Tibial nerve (tissue), 4 donors: ENCODE results near the gene ARHGAP6.

Experiments
- EP300 ChIP-seq, 2 donors: sonication (generic); formaldehyde crosslinking; IDR thresholded peaks; one replicate each; pipeline ENCODE4 v1.6.1; 2017; ENCODE audit warnings: antibody characterized with exemption in 2 of 2, mild to moderate bottlenecking in 1 of 2
- TF ChIP-seq, protein P1 (sequence below), 5 experiments: fragments of 200-600 bp in 3 of 5; fragments of 450-650 bp in 2 of 5; sonication (generic) in 3 of 5; IDR thresholded peaks; one replicate each; pipeline ENCODE4 v1.5.1; 2016 to 2019; ENCODE audit warnings: antibody characterized with exemption in 5 of 5, mild to moderate bottlenecking in 3 of 5, moderate library complexity in 2 of 5

DNA sequence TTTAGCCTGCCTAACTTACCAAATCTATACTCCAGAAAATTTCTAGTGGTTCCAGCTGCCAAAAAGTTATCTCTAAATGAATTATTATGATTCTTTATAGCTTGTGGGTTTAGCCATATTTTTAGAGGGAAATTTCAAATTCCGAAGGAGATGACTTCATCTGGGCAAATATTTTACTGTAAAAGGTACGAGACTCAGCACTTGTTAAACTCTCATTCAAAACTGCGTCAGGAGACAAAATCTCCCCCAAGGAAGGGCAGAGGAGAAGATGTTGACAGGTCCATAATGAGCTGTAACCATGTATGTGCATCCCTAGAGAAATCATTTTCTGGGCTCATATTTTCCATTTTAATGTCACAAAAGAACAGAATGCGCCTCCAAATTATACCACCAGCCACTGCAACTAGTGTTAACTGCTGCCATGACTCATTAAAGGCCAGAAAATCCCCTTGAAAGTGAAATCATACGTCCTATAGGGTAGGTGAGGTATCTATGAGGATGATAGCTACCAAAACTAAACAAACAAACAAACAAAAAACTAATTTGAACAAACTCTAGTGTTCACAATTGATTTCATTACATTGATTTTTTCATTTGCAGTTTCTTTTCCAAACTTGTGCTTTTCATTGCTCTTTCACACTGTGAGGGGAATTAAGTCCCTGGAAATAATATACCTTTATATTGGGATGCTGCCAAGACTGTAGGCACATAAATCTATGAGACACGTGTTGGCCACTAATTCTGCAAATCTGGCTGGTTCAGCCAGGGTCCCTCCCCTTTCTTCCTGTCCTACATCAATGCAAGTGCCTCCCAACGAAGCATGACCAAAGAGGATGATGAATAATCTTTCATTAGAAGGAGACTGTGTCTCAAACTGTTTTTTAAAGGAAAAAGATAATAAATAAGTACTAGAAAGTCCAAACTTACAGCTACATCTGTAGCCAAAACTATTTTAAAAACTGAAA lies 85.8 kb downstream of the ARHGAP6 start:
- TF ChIP-seq EP300 (IDR thresholded peaks at IDR 0.05) = no peak
- TF ChIP-seq, protein P1, sequence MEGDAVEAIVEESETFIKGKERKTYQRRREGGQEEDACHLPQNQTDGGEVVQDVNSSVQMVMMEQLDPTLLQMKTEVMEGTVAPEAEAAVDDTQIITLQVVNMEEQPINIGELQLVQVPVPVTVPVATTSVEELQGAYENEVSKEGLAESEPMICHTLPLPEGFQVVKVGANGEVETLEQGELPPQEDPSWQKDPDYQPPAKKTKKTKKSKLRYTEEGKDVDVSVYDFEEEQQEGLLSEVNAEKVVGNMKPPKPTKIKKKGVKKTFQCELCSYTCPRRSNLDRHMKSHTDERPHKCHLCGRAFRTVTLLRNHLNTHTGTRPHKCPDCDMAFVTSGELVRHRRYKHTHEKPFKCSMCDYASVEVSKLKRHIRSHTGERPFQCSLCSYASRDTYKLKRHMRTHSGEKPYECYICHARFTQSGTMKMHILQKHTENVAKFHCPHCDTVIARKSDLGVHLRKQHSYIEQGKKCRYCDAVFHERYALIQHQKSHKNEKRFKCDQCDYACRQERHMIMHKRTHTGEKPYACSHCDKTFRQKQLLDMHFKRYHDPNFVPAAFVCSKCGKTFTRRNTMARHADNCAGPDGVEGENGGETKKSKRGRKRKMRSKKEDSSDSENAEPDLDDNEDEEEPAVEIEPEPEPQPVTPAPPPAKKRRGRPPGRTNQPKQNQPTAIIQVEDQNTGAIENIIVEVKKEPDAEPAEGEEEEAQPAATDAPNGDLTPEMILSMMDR (IDR thresholded peaks at IDR 0.05) = no peak
